GM12878 (cell line): ENCODE results near the gene ATRNL1. TPM values are rescaled to one million over a fixed set of nuclear protein-coding genes. Genes with fewer than 3 reads are reported as not detected.

Source experiments
- CEBPZ ChIP-seq: fragments of 150-350 bp; IDR thresholded peaks from 2 replicates; pipeline ENCODE4 v1.6.1; 2016; ENCODE audit warnings: low read depth, low read length
- CTCF ChIP-seq, 3 experiments: IDR thresholded peaks in 2 of 3; conservative IDR thresholded peaks in 1 of 3; 2 replicates each; pipeline ENCODE4 v1.5.1; 2011; ENCODE audit warnings: low read depth in 3 of 3, low read length in 3 of 3, mild to moderate bottlenecking in 3 of 3, control low read depth in 2 of 3, moderate library complexity in 2 of 3, inconsistent platforms in 1 of 3, mixed read lengths in 1 of 3; ENCODE audit not compliant: control insufficient read depth in 2 of 3, insufficient read depth in 1 of 3; ENCODE audit errors: extremely low read depth in 1 of 3
- HDAC2 ChIP-seq: fragments of 200-600 bp; sonication (generic); IDR thresholded peaks from 2 replicates; pipeline ENCODE4 v1.6.1; 2017
- IKZF1 ChIP-seq: fragments of 450-650 bp; conservative IDR thresholded peaks from 2 replicates; pipeline ENCODE4 v1.6.1; 2017; ENCODE audit warnings: antibody characterized with exemption, mild to moderate bottlenecking
- NR2C1 ChIP-seq: fragments of 450-650 bp; IDR thresholded peaks from 2 replicates; pipeline ENCODE4 v1.6.1; 2017; ENCODE audit warnings: antibody characterized with exemption, mild to moderate bottlenecking, moderate library complexity
- POLR2A ChIP-seq: IDR thresholded peaks from 2 replicates; pipeline ENCODE4 v1.6.1; 2011; ENCODE audit warnings: low read depth, mild to moderate bottlenecking, low read length
- SUZ12 ChIP-seq: fragments of 200-600 bp; sonication (generic); IDR thresholded peaks from one replicate; pipeline ENCODE4 v1.6.1; 2018; ENCODE audit warnings: antibody characterized with exemption, mild to moderate bottlenecking; ENCODE audit not compliant: unreplicated experiment
- TARDBP ChIP-seq: IDR thresholded peaks from 2 replicates; pipeline ENCODE4 v1.6.1; 2016; ENCODE audit warnings: borderline replicate concordance
- TCF3 ChIP-seq: IDR thresholded peaks from 2 replicates; pipeline ENCODE4 v1.6.1; 2012; ENCODE audit warnings: low read depth, mild to moderate bottlenecking, low read length, borderline replicate concordance; ENCODE audit not compliant: insufficient read depth
- polyA plus RNA-seq, 11 experiments: library from polyadenylated mRNA; depleted of rRNA in 4 of 11; unstranded in 6 of 11; stranded (reverse) in 5 of 11; fragments of >200 nt; fragmentation: Nextera tagmentation in 4 of 11; fragmentation: Illumina TruSeq in 1 of 11; extraction: Ambion mirVana in 4 of 11; extraction: Trizol in 1 of 11; gene quantifications; 1 replicate in 1 of 11; 2 replicates in 10 of 11; pipeline versions ENCODE4 v1.2.1 to v1.2.3, GENCODE V29; 2011 to 2016; ENCODE audit warnings: inconsistent platforms in 2 of 11, missing spikeins in 2 of 11, low read depth in 1 of 11
- total RNA-seq, 4 experiments: library from RNA; depleted of rRNA in 3 of 4; stranded (reverse); fragments of >200 nt in 3 of 4; fragmentation: Illumina TruSeq in 1 of 4; extraction: Trizol in 1 of 4; gene quantifications; 2 replicates each; pipeline versions ENCODE4 v1.2.1 to v1.2.3, GENCODE V29; 2013 to 2021
- TF ChIP-seq, protein P1 (sequence below): IDR thresholded peaks from 2 replicates; pipeline ENCODE4 v1.6.1; 2011; ENCODE audit warnings: borderline replicate concordance, low read depth, mild to moderate bottlenecking, moderate library complexity, mixed read lengths, low read length; ENCODE audit not compliant: insufficient read depth; ENCODE audit errors: extremely low read length

Gene ATRNL1
- total and polyA plus RNA-seq, 10 of the 15 experiments (the other 5 are each of a cell fraction or from before 2014, with no cell fraction given), result 0.03 to 1.4 (median 0.34) TPM

DNA sequence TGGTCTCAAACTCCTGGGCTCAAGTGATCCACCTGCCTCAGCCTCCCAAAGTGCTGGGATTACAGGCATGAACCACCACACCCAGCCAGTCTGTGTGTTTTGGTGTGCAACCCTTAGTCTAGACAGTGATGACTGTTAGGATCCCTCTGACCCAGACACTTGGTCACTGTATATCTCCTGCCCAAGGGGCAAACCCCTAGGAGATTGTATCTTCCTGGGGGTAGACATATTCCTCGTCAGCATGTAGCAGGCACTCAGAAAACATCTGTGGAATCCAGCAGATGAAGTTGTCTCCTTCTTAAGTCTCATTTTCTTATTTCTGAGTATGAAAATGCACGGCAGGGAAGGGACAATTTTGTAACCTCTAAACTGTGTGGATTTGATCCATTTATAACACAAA lies 887.3 kb downstream of the ATRNL1 start (continued):
- TF ChIP-seq NR2C1 (no peak), SUZ12 (no peak), TARDBP (no peak), HDAC2 (no peak), POLR2A (no peak), CTCF (IDR thresholded peaks at IDR 0.05 in 2 of 3, conservative IDR thresholded peaks at IDR 0.05 in 1 of 3; ENCODE audit: control insufficient read depth in 2 of 3, extremely low read depth in 1 of 3, insufficient read depth in 1 of 3, low read depth in 3 of 3, low read length in 3 of 3) (no peak), CEBPZ (no peak), TCF3 (no peak), IKZF1 (no peak)
- TF ChIP-seq, protein P1, sequence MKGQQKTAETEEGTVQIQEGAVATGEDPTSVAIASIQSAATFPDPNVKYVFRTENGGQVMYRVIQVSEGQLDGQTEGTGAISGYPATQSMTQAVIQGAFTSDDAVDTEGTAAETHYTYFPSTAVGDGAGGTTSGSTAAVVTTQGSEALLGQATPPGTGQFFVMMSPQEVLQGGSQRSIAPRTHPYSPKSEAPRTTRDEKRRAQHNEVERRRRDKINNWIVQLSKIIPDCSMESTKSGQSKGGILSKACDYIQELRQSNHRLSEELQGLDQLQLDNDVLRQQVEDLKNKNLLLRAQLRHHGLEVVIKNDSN, result no peak
